NT2/D1 (cell line): ENCODE measurements around the gene STN1.

Experiments used
- SUZ12 ChIP-seq: IDR thresholded peaks from 2 replicates; pipeline ENCODE4 v1.6.1; 2011; ENCODE audit not compliant: insufficient read length, insufficient read depth; ENCODE audit errors: extremely low read depth
- ZNF274 ChIP-seq: IDR thresholded peaks from 2 replicates; pipeline ENCODE4 v1.6.1; 2011; ENCODE audit warnings: mild to moderate bottlenecking, low read depth, low read length

GRCh38 chr10:103879409-103879808 is 38.6 kb downstream of the STN1 start:
- TF ChIP-seq ZNF274 (no peak), SUZ12 (no peak)
